Measurements from ENCODE around the gene PRDX5.

- TF ChIP-seq, protein P1, sequence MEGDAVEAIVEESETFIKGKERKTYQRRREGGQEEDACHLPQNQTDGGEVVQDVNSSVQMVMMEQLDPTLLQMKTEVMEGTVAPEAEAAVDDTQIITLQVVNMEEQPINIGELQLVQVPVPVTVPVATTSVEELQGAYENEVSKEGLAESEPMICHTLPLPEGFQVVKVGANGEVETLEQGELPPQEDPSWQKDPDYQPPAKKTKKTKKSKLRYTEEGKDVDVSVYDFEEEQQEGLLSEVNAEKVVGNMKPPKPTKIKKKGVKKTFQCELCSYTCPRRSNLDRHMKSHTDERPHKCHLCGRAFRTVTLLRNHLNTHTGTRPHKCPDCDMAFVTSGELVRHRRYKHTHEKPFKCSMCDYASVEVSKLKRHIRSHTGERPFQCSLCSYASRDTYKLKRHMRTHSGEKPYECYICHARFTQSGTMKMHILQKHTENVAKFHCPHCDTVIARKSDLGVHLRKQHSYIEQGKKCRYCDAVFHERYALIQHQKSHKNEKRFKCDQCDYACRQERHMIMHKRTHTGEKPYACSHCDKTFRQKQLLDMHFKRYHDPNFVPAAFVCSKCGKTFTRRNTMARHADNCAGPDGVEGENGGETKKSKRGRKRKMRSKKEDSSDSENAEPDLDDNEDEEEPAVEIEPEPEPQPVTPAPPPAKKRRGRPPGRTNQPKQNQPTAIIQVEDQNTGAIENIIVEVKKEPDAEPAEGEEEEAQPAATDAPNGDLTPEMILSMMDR (conservative IDR thresholded peaks at IDR 0.05) = no peak
- TF ChIP-seq EZH2 (IDR thresholded peaks at IDR 0.05; ENCODE audit: low read depth) = no peak
Observed at GRCh38 chr11:64337538-64338249, 19.8 kb downstream of the PRDX5 start.

Data from PC-9 (cell line).